ENCODE results near the gene PDE4C.

Gene PDE4C

DNA sequence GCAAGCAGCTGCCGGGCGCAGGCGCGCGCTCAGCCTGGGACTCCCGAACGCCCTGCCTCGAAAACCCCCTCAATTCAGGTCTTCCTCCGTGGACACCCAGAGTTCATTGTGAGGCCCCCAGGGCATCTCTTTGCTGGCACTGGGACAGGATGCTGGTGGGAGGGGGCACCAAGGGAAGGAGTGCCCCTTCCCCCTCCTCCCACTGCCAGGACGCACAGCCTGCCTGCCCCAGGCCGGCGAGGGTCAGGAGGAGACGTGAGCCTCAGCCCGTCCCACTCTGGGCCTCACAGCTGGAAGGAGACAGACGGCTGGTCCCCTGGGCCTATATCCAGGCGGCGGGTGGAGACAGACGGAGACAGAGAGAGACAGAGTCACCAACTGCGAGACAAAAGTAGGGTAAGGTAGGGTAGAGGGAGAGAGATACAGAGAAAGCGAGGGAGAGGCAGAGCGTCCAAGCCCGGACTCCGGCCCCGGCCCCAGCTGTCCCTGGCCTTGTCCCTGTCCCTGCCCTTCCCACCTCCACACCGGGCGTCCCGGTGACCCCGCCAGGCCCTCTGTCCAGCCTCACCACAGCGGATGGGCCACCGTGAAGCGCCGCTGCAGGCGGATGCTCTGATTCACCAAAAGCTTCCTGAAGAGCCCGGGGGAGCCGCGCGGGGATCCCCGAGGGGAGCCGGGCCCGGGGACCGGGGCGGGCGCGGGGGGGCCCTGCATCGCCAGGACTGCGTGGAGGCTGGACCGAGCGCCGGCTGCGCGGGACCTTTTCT, at the start of gene PDE4C:
PDE4C (minus strand) TSS at position 737 of the 767 bp plus-strand sequence; CDS start at position 714, 23 bp downstream.
- DNase-seq, result no peak

DNA sequence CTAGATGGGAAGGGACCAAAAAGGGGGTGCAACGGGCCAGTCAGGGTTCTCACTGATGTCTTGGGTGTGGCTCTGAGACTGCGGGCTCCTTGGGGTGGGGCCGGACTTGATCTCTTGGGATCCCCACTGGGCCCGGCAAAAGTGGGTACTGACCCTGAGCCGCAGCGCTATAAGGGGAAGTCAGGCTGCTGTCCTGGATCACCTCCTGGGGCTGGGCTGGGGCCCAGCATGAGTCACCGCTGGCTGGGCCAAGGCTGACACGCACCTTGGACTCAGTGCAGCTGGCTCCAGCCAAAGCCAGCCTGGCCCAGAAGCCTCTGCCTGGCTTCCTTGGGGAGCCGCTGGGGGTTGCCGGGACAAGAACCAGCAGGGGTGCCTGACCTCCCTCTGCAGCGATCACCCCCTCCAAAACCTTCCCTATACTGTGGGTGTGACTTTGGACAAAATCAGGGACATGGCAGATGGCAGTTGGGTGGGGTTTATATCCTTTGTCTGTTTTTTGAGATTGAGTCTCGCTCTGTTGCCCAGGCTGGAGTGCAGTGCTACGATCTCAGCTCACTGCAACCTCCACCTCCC, 48.6 kb upstream of the PDE4C start:
- DNase-seq, result no peak

DNA sequence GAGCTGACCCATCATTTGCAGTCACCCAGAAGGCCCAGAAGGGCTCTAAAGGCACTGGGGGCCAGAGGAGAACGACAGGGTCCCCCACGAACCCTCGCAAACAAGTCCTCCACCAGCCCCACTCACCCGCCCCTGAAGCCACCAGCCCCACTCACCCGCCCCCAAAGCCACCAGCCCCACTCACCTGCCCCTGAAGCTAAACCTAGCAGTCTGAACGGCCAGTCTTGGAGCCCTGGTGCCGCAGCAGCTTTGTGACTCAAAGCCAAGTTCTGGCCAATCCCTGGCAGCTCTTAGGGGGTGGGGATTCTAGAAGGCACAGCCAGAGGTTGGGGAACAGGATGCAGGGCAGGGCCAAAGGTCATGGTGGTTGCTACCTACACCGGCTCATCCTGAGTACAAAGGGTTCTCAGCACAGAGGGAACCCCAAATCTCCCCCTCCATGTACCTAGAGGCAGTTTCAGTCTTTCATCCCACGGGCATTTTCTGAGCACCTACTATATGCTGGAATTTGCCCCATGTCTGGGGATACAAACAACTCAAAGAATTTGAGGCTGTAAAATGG, 48.1 kb upstream of the PDE4C start, which contains the start of gene IQCN:
IQCN (minus strand) TSS at position 234 of the 562 bp plus-strand sequence. CDS start 4,974 bp downstream, outside the sequence.
- no peak for DNase-seq

DNA sequence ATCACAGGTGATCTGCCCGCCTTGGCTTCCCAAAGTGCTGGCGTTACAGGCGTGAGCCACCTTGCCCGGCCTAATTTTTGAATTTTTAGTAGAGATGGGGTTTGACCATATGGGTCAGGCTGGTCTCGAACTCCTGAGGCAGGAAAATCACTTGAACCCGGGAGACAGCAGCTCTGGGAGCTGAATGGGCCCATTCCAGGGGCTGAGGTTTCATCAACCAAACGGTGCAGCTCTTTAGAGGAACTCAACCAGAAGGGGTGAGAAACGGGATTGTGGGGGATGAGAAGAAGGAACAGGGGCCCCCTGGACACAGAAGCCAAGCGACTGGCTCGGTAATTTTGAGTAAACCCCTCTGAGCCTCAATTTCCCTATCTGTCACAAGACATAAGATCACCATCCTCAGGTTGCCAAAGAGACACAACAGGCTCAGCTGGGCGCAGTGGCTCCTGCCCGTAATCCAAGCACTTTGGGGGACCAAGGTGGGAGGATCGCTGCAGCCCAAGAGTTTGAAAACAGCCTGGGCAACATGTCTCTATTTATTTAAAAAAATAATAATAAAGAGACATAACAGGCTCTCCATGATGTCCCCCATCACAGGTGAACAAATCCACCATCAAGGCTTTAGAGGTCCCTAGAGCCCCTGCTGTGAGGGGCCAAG, 47.5 kb upstream of the PDE4C start:
- DNase-seq, result no peak

DNA sequence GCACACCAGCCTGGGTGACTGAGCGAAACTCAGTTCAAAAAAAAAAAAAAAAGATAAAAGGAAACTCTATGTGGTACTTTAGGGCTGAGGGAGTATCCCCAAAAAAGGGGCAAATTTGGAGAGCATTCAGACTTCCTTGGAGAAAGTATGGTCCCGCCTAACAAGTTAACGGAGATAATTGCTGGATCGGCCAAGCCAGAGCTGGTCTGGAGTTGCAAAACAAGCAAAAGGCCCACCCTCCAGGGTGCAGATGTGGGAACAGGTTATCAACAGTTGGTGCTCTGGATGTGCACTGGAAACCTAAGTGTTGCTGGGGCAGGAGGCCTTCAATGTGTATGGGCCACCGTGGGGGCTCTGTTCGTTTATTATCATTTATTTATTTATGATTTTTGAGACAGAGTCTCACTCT, 45.2 kb upstream of the PDE4C start:
- DNase-seq, result no peak

DNA sequence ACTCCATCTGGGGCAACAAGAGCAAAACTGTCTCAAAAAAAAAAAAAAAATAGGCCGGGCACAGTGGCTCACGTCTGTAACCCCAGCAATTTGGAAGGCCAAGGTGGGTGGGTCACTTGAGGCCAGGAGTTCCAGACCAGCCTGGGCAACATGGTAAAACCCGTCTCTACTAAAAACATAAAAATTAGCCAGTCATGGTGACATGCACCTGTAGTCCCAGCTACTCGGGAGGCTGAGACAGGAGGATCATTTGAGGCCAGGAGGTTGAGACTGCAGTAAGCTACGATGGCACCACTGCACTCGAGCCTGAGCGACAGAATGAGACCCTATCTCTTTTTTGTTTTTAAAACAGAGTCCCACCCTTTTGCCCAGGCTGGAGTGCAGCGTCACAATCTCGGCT, 44.1 kb upstream of the PDE4C start:
- DNase-seq, result no peak

DNA sequence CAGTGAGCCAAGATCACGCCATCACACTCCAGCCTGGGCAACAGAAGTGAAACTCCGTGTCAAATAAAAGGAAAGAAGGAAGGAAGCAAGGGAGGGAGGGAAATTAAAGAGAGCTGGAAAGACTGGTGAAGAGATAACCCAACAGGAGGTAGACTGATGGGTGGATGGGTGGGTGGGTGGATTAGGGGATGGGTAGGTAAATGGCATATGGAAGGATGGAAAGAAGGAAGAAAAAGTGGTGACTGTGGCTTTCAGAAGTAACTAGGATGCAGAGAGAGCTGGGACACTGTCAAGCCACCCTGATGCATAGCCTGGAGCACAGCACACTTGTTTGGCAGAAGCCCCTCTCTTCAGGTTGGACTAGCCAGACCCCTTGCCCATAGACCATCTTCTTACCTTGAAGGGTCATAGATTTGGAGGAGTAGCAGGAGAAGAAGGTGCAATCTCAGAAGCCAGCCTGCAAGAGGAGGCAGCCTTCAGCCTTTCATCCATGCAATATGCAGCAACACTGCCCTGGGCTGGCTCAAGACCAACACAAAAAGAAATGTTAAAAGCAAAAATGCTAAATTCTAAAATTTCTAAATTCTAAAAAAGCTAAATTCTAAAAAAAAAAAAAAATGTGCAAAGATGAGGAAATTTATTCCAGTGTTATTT, 43.0 kb upstream of the PDE4C start:
- DNase-seq, result no peak

DNA sequence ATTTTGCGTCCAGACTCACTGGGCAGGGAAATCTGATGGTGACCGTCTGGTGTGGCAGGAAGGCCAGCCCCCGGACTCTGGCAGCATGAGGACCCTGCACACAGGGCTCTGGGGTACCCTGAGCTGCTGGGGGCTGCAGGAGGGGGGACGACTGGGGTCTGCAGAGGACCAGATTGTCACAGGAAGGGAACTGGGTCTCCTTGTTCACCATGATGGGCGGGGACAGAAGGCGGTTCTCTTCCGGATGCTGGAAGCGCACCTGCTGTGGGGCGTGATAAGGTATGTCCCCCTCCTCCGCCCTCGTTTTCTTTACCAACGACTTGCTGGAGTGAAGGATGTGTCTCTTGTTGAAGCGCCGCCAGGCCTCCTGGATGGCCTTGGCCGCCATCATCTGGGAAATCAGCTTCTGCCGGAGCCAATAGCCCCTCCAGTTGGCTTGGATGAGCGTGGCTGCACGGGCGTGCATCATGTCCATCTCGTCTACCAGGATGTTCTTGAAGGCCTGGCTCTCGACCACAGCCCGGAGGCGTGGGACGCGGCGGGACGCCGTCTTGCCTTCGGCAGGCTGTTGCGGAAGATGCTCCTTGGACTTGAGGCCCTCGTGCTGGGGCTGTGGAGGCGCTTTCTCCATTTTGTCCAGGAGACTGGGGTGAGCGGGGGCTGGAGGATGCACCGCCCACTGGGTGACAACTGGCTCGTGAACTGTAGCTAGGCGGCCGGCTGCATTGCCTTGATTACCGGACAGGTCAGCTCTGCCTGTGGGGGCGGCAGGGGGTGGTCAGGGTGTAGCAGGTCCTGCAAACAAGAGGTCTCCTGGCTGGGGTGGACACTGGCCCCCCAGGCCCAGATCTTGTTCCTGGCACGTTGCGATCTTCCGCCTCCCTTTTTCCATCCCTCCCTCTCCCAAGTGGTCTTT, 40.8 kb upstream of the PDE4C start:
- no peak for DNase-seq

DNA sequence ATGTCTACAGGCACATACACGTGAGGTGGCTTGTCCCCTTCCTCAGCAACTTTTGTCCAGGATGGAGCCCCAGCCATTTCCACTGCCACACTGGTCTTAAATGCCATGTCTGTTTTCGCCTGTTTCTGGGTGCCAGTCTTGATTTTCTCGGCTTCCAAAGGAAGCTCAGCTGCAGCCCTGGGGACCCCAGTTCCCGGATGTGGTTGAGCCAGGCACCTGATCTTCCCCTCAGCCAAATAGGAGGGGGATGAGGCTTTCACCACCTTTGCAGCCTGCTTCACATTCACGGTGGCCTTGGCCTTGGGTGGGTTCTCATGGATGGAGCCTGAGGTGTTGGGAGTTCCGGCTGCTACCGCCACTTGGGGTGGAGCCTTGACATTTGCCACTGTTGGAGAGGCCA, 39.3 kb upstream of the PDE4C start:
- no peak for DNase-seq

DNA sequence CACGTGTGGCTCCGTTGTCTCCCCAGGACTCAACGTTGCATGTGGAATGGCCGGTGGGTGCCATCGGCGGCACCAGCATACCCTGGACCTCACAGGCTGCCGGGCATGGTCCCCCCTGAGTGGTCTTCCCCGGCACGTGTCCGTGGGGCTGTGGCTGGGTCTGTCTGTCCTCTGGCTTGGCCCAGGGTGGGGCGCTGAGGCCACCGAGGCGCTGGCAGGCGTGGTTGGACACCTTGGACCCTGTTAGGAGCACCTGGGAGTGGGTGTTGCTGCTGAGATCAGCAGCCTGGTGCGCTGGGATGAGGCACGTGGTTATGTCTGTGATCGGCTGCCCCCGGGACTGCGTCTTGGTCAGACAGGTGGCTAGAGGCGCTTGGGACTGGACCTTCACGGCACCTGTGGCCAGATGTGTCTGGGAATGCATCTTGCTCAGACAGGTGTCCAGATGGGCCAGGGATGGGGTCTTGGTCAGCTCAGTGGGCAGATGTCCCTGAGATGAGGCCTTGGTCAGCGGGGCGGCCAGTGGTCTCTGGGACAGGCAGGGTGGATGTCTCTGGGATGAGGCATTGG, 38.8 kb upstream of the PDE4C start:
- no peak for DNase-seq

DNA sequence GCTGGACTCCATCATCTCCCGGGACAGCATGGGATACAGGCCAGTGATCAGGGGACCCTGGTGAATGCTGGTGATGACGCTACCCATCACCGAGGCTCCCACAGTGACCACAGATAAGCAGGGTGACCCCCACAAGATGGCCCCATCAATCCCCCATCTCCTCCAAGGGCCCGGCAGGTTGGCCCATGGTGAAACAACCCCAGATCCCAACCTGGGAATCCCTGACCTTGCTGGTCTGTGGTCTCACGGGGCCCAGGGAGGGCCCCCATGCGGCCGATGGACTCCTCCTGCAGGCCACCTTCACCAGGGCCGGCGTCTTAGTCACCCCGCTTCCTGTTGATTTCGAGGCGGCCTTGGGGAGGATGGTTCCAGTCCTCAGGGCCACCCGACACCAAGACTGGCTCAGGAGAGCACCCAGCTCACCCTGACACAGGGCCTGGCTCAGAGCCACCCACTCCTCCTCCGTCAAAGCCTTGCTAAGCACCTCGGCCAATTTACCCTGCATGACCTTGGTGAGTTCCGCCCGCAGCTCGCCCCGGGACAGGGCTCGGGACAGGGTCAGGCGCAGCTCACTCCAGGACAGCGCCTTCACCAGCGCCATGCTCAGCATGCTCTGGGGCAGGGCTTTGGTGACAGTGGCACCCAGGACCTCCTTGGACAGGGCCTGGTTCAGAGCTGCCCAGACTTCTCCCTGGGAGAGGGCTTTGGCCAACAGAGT, 38.1 kb upstream of the PDE4C start:
- DNase-seq, result no peak

DNA sequence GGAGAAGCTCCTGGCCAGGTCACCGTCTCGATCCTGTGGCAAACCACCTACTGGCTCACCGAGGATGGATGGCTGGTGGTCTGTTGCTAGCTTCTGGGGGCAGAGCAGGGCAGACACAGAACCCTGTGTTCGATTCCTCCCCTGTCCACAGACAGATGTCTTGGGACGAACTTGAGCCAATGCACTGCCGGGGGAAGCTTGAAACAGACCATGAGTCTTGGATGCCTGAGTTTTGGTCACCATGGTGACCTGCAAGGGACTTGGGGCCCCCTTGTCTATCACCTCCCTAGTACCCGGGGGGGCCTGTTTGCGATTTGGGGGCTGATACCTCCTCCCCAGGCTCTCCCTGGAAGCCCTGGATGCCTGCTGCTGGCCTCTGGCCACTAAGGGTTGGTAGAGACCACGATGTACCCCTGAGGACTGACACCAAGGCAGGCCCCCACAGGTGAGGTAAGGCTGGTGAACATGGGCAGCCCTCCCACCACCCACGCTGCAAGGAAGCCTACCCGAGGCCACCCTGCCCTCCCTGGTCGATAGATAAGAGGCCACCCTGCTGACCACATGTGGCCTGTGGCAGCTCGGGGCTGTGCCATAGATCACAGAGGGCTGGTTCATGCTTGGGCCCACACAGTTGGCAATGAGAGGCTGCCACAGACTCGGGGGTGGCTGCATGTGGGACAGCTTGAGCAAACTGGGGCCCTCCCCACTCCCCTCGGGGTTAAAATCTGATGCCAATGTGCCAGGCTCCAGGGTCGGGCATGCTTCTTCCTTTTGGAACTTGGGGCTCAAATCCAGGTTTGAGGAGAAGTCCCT, 37.3 kb upstream of the PDE4C start:
- no peak for DNase-seq

DNA sequence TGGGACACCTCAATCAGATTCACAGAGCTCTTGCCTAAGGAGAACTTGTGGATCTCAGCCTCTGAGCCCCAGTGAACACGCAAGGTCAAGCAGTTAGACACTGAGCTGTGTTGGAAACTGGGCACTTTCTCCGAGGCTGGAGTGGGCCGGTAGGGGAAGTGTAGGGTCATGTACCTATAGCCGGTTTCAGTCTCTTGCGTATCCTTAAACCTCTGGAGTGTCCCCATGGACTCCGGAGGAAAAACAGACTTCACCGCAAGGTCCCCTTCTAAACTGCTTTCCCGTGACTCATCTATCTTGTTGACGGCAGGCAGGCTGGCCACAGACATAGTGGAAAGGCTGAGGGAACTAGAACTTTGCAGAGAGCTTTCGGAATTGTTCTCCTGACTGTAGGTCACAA, 36.7 kb upstream of the PDE4C start:
- no peak for DNase-seq

DNA sequence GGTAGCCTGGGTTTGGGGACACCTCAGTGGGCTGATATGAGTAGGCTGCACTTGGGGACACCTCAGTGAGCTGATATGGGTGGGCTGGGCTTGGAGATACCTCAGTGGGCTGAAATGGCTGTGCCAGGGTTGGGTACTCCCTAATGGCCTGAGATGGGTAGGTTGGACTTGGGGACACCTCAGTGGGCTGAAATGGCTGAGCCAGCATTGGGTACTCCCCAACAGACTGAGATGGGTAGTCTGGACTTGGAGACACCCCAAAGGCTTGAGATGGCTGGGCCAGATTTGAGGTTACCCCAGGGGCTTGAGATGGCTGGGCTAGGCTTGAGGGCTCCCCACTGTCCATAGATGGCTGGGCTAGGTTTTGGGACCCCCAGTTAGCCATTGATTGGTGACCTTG, 35.9 kb upstream of the PDE4C start:
- no peak for DNase-seq

DNA sequence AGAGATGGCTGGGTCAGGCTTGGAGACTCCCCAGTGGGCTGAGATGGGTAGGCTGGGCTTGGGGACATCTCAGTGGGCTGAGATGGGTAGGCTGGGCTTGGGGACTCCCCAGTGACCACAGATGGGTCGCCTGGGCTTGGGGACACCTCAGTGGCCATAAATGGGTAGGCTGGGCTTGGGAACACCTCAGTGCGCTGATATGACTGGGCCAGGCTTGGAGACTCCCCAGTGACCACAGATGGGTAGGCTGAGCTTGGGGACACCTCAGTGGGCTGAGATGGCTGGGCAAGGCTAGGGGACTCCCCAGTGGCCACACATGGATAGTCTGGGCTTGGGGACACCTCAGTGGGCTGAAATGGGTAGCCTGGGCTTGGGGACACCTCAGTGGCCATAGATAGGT, 35.2 kb upstream of the PDE4C start:
- no peak for DNase-seq

DNA sequence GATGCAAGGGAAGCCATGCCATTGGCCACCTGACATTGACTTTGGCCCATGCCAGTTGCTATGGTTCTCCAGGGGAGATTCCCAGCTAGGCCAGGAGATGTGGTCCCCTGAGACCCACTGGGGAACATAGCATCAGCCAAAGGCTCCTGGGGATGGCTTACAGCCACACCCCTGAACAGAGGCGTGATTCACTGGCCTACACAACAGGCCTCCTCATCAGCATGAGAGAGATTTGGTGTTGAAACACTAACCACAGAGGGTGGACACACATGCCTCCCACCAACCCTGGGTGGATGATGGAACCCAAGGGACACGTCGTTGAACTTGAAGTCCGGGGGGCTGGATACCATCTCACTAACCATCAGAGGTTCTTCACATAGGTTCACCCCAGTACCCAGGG, 33.7 kb upstream of the PDE4C start:
- DNase-seq, result no peak

DNA sequence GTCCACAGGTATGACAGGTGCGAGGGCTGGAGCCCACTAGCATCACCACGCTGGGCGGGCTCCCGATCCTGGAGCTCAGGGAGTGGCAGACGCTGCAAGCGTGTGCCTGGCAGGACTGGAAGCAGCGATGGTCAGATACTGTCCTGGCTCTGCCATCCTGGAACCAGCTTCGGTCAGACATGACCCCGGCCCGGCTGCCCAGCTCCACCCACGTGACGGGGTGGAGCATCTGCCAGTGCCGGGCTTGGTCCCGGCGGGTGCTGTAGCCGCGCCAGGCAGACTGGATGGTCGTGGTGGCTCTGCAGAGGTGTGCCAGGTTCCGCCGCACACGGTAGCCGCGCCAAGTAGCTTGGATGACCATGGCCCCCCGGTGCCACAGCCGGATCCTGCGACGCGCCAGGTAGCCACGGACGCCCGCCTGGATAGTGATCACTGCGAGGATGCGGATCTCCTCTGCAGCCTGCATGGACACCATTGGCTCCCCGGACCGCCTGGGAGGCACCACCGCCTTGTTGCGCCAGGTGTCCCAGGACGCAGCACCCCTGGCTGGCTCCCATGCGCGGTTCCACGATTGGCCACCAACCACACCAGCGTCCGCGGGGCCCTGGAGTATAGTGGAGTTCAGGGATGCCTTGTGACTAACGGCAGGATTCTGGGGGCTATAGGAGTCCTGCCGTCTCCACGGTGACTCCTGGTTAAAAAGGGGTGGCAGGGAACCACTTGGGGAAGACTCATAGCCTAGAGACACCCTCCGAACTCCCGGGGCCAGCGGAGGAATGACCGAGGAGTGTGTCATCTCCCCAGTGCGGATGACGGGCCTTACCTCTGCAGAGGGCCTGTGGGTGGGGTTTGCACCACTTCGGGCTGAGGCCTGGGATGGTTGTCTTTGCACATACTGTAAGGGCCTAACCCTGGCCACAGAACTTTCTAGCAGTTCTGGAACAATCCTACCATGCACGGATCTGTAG, 31.5 kb upstream of the PDE4C start:
- DNase-seq, result no peak

DNA sequence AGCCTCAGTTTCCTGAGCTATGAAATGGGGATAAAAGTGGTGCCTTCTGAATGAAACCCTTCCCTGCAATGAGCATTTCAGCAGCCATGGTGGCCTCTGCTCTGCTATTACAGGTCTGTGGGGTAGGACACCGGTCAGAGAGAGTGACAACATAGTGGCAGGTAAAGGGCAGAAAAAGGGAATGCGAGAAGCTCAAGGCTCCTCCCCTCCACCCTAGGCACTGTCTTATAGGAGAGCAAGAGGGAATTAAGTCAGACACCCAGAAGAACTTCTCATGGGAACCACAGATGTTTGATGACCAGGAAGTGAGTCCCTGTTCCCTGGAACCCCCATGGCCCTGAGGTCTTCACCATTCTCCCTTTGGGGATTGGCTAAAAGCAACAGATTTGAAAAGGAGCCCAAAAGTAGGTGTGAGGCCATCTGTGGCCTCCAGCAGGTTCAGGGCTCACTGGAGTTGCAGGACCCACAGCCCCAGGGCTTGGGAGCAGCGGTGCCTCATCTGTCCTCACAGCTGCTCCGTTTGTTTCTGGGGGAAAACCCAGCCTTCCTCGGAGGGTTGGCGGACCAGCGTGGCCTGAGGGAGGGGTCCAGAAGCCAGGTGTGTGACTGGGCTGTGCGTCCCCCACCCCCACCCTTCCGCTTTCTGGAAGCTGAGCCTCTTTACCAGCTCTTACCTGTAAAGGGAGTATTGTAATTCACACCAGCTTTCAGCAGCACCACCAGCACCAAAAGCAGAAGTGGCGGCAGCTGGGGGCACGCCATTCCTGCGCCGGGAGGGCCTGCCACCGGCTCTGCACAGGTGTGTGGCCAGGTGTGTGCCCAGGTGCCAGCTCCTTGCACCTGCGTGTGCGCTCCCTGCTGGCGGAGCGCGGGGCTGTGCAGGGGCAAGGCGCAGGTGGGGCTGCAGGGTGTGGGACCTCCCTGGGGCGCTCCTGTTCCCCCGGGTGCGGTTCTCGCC, 28.6 kb upstream of the PDE4C start:
- no peak for DNase-seq
